ENCODE results near the gene DGKD. TPM values are rescaled to one million over a fixed set of nuclear protein-coding genes. Genes with fewer than 3 reads are reported as not detected.

DGKD gene
- total and polyA plus RNA-seq, 7 experiments from 2014 or later, result 25.8 to 252 (median 206) TPM

DNA sequence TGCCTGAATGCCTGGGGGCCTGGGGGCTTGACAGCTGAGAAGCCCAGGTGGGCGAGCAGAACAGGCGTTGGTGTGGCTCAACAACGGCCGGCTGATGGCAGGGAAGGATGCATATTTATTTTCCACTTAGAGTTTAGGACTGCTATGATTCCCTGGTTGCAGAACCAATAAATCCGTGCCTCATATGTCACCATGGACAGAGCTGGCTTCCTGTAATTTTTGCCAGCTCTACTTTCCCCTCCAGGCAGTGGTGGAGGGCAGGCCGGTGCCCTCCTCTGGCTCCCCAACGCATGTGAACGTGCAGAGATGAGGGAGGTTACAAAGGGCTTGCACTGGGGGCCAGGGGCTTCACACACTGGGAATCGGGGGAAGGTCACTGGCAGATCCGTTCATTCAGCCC lies 28.5 kb upstream of the DGKD start:
- Histone ChIP-seq H3K27ac (ENCODE audit: low read depth, low read length) (no peak overlapping the region), H3K4me3 (ENCODE audit: low read length) (no peak overlapping the region), H3K27me3 (ENCODE audit: control insufficient read depth in 2 of 2, insufficient read depth in 2 of 2, low read length in 2 of 2) (no peaks in the 10 kb centered on the region), H3K4me1 (ENCODE audit: control insufficient read depth in 2 of 2, insufficient read depth in 2 of 2, low read length in 2 of 2) (peaks cover 14% of the 10 kb centered on the region in 2 donors), H3K36me3 (ENCODE audit: control insufficient read depth in 2 of 3, insufficient read depth in 3 of 3, low read length in 3 of 3) (no peaks in the 10 kb centered on the region), H3K9me3 (ENCODE audit: control insufficient read depth in 2 of 3, low read length in 3 of 3) (no peaks in the 10 kb centered on the region)
- intact Hi-C loops (cut with micrococcal nuclease), result no loop called here
- Mint-ChIP-seq H3K9me3 (peaks cover 0 to 3% (median 0%) of the 10 kb centered on the region in 11 donors), H3K27me3 (peaks cover 0 to 9% (median 0%) of the 10 kb centered on the region in 5 donors), H3K4me1 (peaks cover 7 to 29% (median 20%) of the 10 kb centered on the region in 7 donors), H3K36me3 (peaks cover 0 to 6% (median 0%) of the 10 kb centered on the region in 5 donors), H3K4me3 (peak overlapping the region in 1 of 10 donors; percentile 27), H3K27ac (no peak overlapping the region)
- DNase-seq, result no peak
- ChIA-PET CTCF (interaction anchor here (0.9 kb wide), 1 partner anchor 78 kb away, joined by 5 read pairs; no protein-coding TSS in a partner anchor), POLR2A (no interaction called here)
- ATAC-seq, result no peak

GRCh38 chr2:233326500-233326899 lies 27.8 kb upstream of the DGKD start:
- CTCF ChIA-PET, result no interaction called here
- Mint-ChIP-seq H3K27me3 (peaks cover 0 to 3% (median 0%) of the 10 kb centered on the region in 5 donors), H3K9me3 (peaks cover 0 to 6% (median 0%) of the 10 kb centered on the region in 11 donors), H3K36me3 (peaks cover 0 to 11% (median 0%) of the 10 kb centered on the region in 5 donors), H3K4me3 (no peak overlapping the region), H3K4me1 (peaks cover 11 to 36% (median 24%) of the 10 kb centered on the region in 7 donors), H3K27ac (peak overlapping the region in 1 of 9 donors; percentile 53)
- Histone ChIP-seq H3K36me3 (ENCODE audit: control insufficient read depth in 2 of 3, insufficient read depth in 3 of 3, low read length in 3 of 3) (no peaks in the 10 kb centered on the region), H3K9me3 (ENCODE audit: control insufficient read depth in 2 of 3, low read length in 3 of 3) (no peaks in the 10 kb centered on the region), H3K4me1 (ENCODE audit: control insufficient read depth in 2 of 2, insufficient read depth in 2 of 2, low read length in 2 of 2) (peaks cover 20 to 21% of the 10 kb centered on the region in 2 donors), H3K4me3 (ENCODE audit: low read length) (no peak overlapping the region), H3K27ac (ENCODE audit: low read depth, low read length) (no peak overlapping the region), H3K27me3 (ENCODE audit: control insufficient read depth in 2 of 2, insufficient read depth in 2 of 2, low read length in 2 of 2) (no peaks in the 10 kb centered on the region)
- intact Hi-C loops (cut with micrococcal nuclease), result no loop called here
- POLR2A ChIA-PET, result no interaction called here
- DNase-seq (no peak), ATAC-seq (no peak)

- Mint-ChIP-seq H3K9me3 (peaks cover 0 to 6% (median 0%) of the 10 kb centered on the region in 11 donors), H3K4me1 (peaks cover 24 to 48% (median 37%) of the 10 kb centered on the region in 7 donors), H3K27me3 (peaks cover 0 to 2% (median 0%) of the 10 kb centered on the region in 5 donors), H3K27ac (peak overlapping the region in 5 of 9 donors; percentile 0 to 80 (median 46)), H3K36me3 (peaks cover 0 to 12% (median 0%) of the 10 kb centered on the region in 5 donors), H3K4me3 (no peak overlapping the region)
- intact Hi-C loops (cut with micrococcal nuclease), result no loop called here
- Histone ChIP-seq H3K27ac (ENCODE audit: low read depth, low read length) (no peak overlapping the region), H3K27me3 (ENCODE audit: control insufficient read depth in 2 of 2, insufficient read depth in 2 of 2, low read length in 2 of 2) (no peaks in the 10 kb centered on the region), H3K4me3 (ENCODE audit: low read length) (no peak overlapping the region), H3K36me3 (ENCODE audit: control insufficient read depth in 2 of 3, insufficient read depth in 3 of 3, low read length in 3 of 3) (no peaks in the 10 kb centered on the region), H3K4me1 (ENCODE audit: control insufficient read depth in 2 of 2, insufficient read depth in 2 of 2, low read length in 2 of 2) (peaks cover 37 to 43% of the 10 kb centered on the region in 2 donors), H3K9me3 (ENCODE audit: control insufficient read depth in 2 of 3, low read length in 3 of 3) (no peaks in the 10 kb centered on the region)
- DNase-seq (no peak), ATAC-seq (no peak)
- POLR2A ChIA-PET, result no interaction called here
- CTCF ChIA-PET, result no interaction called here
Observed at GRCh38 chr2:233328922-233329321, 25.4 kb upstream of the DGKD start.

DNA sequence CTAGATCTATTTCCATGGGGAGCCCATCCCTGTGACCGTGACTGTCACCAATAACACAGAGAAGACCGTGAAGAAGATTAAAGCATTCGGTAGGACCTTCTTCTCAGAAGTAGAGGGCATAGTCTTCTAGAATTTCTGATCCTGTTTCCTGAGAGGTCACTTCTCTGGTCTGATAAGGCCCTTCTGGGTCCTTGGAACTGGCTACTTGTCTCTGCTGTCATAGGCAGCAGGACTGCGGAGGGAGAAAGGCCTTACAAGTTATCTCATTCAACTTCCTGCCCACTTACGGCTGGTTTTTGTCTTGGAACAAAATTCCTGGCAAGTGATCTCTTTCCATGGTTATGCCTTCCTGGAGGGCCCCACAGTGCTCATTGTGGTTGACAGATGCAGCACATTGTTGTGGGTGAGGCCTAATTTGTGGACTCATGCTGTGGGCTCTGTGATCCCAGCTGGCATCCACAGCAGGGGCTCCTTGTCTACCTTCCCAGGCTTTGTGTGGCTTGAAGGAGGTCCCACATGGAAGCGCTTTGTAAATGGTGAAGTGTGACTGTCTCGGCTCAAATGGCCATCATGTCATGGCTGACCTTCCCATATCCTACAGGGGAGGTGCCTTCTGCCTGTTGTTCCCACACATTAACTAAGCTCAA lies 24.7 kb upstream of the DGKD start:
- H3K4me1 ChIP-seq (ENCODE audit: control insufficient read depth in 2 of 2, insufficient read depth in 2 of 2, low read length in 2 of 2), result peaks cover 44 to 50% of the 10 kb centered on the region in 2 donors
- H3K4me1 Mint-ChIP-seq, result peaks cover 28 to 52% (median 39%) of the 10 kb centered on the region in 7 donors
- H3K9me3 ChIP-seq (ENCODE audit: control insufficient read depth in 2 of 3, low read length in 3 of 3), result no peaks in the 10 kb centered on the region
- H3K27ac ChIP-seq (ENCODE audit: low read depth, low read length), result no peak overlapping the region
- H3K9me3 Mint-ChIP-seq, result peaks cover 0 to 6% (median 0%) of the 10 kb centered on the region in 11 donors
- no peaks in the 10 kb centered on the region for H3K27me3 ChIP-seq (ENCODE audit: control insufficient read depth in 2 of 2, insufficient read depth in 2 of 2, low read length in 2 of 2)
- H3K27me3 Mint-ChIP-seq, result peaks cover 0 to 2% (median 0%) of the 10 kb centered on the region in 5 donors
- intact Hi-C loops (cut with micrococcal nuclease), result loop anchor here in 1 of 2 donors (5.0 kb wide), 1 partner anchor 42 kb away; no protein-coding TSS in a partner anchor
- peak overlapping the region in 1 of 10 donors; percentile 32 for H3K4me3 Mint-ChIP-seq
- ChIA-PET CTCF (no interaction called here), POLR2A (interaction anchor here (2.8 kb wide), 1 partner anchor 25 kb away, joined by 13 read pairs; the partner anchor contains the start of gene DGKD)
- H3K36me3 Mint-ChIP-seq, result peaks cover 0 to 14% (median 0%) of the 10 kb centered on the region in 5 donors
- DNase-seq (no peak), ATAC-seq (no peak)
- no peaks in the 10 kb centered on the region for H3K36me3 ChIP-seq (ENCODE audit: control insufficient read depth in 2 of 3, insufficient read depth in 3 of 3, low read length in 3 of 3)
- H3K4me3 ChIP-seq (ENCODE audit: low read length), result no peak overlapping the region
- H3K27ac Mint-ChIP-seq, result peak overlapping the region in 7 of 9 donors; percentile 0 to 80 (median 47)

GRCh38 chr2:233331536-233331935 lies 22.8 kb upstream of the DGKD start:
- Histone ChIP-seq H3K36me3 (ENCODE audit: control insufficient read depth in 2 of 3, insufficient read depth in 3 of 3, low read length in 3 of 3) (no peaks in the 10 kb centered on the region), H3K4me1 (ENCODE audit: control insufficient read depth in 2 of 2, insufficient read depth in 2 of 2, low read length in 2 of 2) (peaks cover 46 to 58% of the 10 kb centered on the region in 2 donors), H3K4me3 (ENCODE audit: low read length) (peak overlapping the region; percentile 17), H3K27me3 (ENCODE audit: control insufficient read depth in 2 of 2, insufficient read depth in 2 of 2, low read length in 2 of 2) (no peaks in the 10 kb centered on the region), H3K9me3 (ENCODE audit: control insufficient read depth in 2 of 3, low read length in 3 of 3) (no peaks in the 10 kb centered on the region), H3K27ac (ENCODE audit: low read depth, low read length) (peak overlapping the region; percentile 75)
- POLR2A ChIA-PET, result interaction anchor here (0.6 to 2.8 kb wide), 21 partner anchors 9 to 475 kb away, joined by 3 to 41 read pairs (median 4); partner anchors contain the start of gene DGKD
- H3K4me3 Mint-ChIP-seq, result peak overlapping the region; percentile 65 to 82 (median 73)
- ATAC-seq (peak; percentile 96), DNase-seq (peak; percentile 45 to 89 (median 83))
- intact Hi-C loops (cut with micrococcal nuclease), result loop anchor here (1.0 to 5.0 kb wide), 7 partner anchors 23 to 781 kb away; partner anchors contain the start of genes ATG16L1 (in 1 of the 2), DGKD (in 1 of the 2), EIF4E2 (in 1 of the 2) and TIGD1 (in 1 of the 2)
- peaks cover 0 to 6% (median 0%) of the 10 kb centered on the region in 11 donors for H3K9me3 Mint-ChIP-seq
- CTCF ChIA-PET, result interaction anchor here (0.5 to 1.9 kb wide), 10 partner anchors 11 to 277 kb away, joined by 3 to 8 read pairs (median 4); no protein-coding TSS in a partner anchor
- peaks cover 33 to 64% (median 51%) of the 10 kb centered on the region in 7 donors for H3K4me1 Mint-ChIP-seq
- peak overlapping the region; percentile 94 to 99 (median 98) for H3K27ac Mint-ChIP-seq
- H3K36me3 Mint-ChIP-seq, result peaks cover 0 to 14% (median 0%) of the 10 kb centered on the region in 5 donors
- peaks cover 0 to 2% (median 0%) of the 10 kb centered on the region in 5 donors for H3K27me3 Mint-ChIP-seq

DNA sequence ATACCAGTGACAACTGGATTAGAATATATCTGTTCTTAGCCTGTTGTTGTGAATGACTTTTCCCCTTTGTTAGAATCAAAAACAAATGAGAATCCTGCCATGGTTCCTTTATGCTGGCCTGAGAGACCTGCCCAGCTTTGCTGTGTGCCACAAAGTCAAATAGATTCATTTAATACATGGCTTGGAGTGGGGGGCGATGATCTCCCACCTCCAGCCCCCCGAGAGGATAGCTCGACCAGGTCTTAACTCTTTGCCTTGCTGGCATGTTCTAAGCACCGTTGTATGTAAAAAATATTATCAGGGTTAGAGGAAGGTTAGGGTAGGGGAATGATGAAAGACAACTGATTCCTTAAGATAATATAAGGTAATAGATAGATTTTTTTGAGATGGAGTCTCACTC lies 22.2 kb upstream of the DGKD start:
- no peak for DNase-seq
- Mint-ChIP-seq H3K4me1 (peaks cover 33 to 64% (median 51%) of the 10 kb centered on the region in 7 donors), H3K27me3 (peaks cover 0 to 2% (median 0%) of the 10 kb centered on the region in 5 donors), H3K27ac (peak overlapping the region; percentile 94 to 99 (median 98)), H3K9me3 (peaks cover 0 to 6% (median 0%) of the 10 kb centered on the region in 11 donors), H3K4me3 (peak overlapping the region; percentile 26 to 82 (median 72)), H3K36me3 (peaks cover 0 to 14% (median 0%) of the 10 kb centered on the region in 5 donors)
- H3K9me3 ChIP-seq (ENCODE audit: control insufficient read depth in 2 of 3, low read length in 3 of 3), result no peaks in the 10 kb centered on the region
- intact Hi-C loops (cut with micrococcal nuclease), result loop anchor here in 1 of 2 donors (5.0 kb wide), 1 partner anchor 45 kb away; no protein-coding TSS in a partner anchor
- no peak for ATAC-seq
- POLR2A ChIA-PET, result interaction anchor here (0.6 to 2.8 kb wide), 14 partner anchors 8 to 476 kb away, joined by 3 to 41 read pairs (median 4); partner anchors contain the start of gene DGKD
- H3K27me3 ChIP-seq (ENCODE audit: control insufficient read depth in 2 of 2, insufficient read depth in 2 of 2, low read length in 2 of 2), result no peaks in the 10 kb centered on the region
- H3K4me3 ChIP-seq (ENCODE audit: low read length), result peak overlapping the region; percentile 17
- H3K36me3 ChIP-seq (ENCODE audit: control insufficient read depth in 2 of 3, insufficient read depth in 3 of 3, low read length in 3 of 3), result no peaks in the 10 kb centered on the region
- H3K4me1 ChIP-seq (ENCODE audit: control insufficient read depth in 2 of 2, insufficient read depth in 2 of 2, low read length in 2 of 2), result peaks cover 46 to 58% of the 10 kb centered on the region in 2 donors
- H3K27ac ChIP-seq (ENCODE audit: low read depth, low read length), result peak overlapping the region; percentile 75
- CTCF ChIA-PET, result interaction anchor here (0.5 to 1.9 kb wide), 7 partner anchors 28 to 278 kb away, joined by 3 to 8 read pairs (median 4); no protein-coding TSS in a partner anchor

Measured in naive thymus-derived CD4-positive, alpha-beta T cell (primary cell).